Upper lobe of left lung (tissue), 4 donors: Measurements from ENCODE around the gene TRIM50.
"Not testable (repeated sequence)": the region's sequence is repeated elsewhere in the genome, so short reads cannot be mapped to it uniquely, and the experiment has no call there.

Experiments used
- EP300 ChIP-seq, 4 donors: sonication (generic); formaldehyde crosslinking; IDR thresholded peaks; one replicate each; pipeline ENCODE4 v1.5.1; 2017; ENCODE audit warnings: antibody characterized with exemption in 4 of 4, control low read depth in 2 of 4
- POLR2A ChIP-seq, 4 donors: fragments of 450-650 bp; IDR thresholded peaks; one replicate each; pipeline ENCODE4 v1.5.1; 2016 to 2017; ENCODE audit warnings: antibody characterized with exemption in 4 of 4, mild to moderate bottlenecking in 2 of 4
- TF ChIP-seq, protein P1 (sequence below), 6 experiments: fragments of 450-650 bp in 4 of 6; fragments of 200-600 bp in 2 of 6; sonication (generic) in 2 of 6; IDR thresholded peaks; one replicate each; pipeline ENCODE4 v1.5.1; 2016 to 2019; ENCODE audit warnings: antibody characterized with exemption in 6 of 6

GRCh38 chr7:73319541-73319940, 8.3 kb downstream of the TRIM50 start:
- TF ChIP-seq, protein P1, sequence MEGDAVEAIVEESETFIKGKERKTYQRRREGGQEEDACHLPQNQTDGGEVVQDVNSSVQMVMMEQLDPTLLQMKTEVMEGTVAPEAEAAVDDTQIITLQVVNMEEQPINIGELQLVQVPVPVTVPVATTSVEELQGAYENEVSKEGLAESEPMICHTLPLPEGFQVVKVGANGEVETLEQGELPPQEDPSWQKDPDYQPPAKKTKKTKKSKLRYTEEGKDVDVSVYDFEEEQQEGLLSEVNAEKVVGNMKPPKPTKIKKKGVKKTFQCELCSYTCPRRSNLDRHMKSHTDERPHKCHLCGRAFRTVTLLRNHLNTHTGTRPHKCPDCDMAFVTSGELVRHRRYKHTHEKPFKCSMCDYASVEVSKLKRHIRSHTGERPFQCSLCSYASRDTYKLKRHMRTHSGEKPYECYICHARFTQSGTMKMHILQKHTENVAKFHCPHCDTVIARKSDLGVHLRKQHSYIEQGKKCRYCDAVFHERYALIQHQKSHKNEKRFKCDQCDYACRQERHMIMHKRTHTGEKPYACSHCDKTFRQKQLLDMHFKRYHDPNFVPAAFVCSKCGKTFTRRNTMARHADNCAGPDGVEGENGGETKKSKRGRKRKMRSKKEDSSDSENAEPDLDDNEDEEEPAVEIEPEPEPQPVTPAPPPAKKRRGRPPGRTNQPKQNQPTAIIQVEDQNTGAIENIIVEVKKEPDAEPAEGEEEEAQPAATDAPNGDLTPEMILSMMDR (IDR thresholded peaks at IDR 0.05) = not testable (repeated sequence)
- TF ChIP-seq POLR2A, EP300 (IDR thresholded peaks at IDR 0.05): not testable (repeated sequence)
